Stimulated activated CD4-positive, alpha-beta T cell treated with anti-CD3 and anti-CD28 coated beads, Interleukin-1b, Interleukin-23, amount 100 ng/mL, for 1 hour (primary cell): ENCODE results near the gene PRM2.

Source experiments
- DNase-seq, 2 donors: peaks; one replicate each; pipeline ENCODE4 v3.0.0-alpha.2; 2020; ENCODE audit warnings: low read depth in 2 of 2

The PRM2 gene

DNA sequence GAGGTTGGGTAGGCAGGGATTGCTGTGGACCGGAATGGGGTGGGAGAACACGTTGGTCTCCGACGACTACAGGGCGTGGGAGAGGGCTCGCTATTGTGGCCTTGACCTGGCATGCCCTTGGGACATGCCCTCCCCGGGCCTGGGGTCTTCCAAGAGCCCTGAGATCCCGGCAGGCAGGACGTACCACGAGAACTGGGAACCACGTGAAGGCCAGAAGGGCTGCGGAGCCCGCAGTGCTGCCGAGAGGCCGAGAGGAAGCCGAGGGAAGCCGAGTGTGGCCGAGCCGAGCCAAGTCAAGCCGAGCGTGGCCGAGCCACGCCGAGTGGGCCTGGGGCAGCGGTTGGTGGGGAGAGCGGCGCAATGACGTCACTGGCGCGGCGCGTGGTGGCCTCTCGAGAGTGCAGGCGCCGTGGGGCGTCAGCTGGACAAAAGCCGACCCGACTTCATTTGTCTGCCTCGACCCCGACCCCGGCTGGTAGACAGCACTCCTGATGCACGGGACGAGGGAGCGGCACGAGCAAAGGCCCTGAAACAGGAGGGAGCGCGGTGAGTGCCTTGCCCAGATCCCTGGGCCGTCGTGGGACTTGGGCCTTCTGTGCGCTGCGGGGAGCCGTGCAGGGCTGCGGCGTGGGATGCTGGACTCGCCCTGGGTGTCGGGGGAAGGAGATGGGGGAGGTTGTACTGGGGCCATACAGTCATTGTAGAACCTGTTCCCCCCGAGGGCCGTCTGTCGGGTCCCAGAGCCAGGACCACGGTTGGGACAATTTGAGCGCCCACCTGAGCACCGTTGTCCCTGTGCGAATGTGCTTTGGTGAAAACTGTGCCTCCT, 26.8 kb downstream of the PRM2 start:
- no peak for DNase-seq

GRCh38 chr16:11248133-11248532, 28.1 kb downstream of the PRM2 start:
- DNase-seq, result no peak

- no peak for DNase-seq
Measured at GRCh38 chr16:11245988-11246387, 30.3 kb downstream of the PRM2 start.

DNA sequence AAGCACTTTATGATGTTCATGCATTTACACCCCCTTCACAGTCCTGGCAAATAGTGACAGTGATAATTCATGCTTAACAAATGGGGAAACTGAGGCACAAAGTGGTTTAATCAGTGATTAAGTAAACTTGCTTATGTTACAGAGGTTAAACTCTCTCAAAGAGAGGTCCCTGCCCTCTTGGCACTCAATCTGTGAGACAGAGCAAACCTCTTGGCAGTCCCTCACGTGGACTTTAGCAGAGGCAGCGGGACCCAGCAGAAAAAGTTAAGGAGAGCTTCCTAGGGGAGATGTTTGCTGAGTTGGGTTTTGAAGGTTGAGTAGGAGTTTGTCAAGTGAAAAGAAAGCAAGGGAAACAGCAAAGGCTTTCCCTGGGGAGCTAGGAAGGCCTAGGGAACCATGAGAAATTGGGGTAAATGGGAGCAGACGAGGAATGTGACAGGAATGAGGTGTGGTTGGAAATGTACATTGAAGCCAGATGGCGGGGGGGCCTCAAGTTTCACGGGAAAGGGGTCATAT, 31.0 kb downstream of the PRM2 start:
- no peak for DNase-seq

DNA sequence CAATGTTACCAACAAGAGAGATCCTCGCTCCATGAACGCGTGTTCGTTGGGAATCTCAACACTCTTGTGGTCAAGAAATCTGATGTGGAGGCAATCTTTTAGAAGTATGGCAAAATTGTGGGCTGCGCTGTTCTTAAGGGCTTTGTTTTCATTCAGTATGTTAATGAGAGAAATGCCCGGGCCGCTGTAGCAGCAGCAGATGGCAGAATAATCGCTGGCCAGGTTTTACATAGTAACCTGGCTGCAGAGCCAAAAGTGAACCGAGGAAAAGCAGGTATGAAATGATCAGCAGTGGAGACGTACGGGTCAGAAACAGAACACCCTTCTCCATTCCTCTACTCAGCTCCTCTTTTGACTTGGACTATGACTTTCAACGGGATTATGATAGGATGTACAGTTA, 33.6 kb downstream of the PRM2 start:
- no peak for DNase-seq

DNA sequence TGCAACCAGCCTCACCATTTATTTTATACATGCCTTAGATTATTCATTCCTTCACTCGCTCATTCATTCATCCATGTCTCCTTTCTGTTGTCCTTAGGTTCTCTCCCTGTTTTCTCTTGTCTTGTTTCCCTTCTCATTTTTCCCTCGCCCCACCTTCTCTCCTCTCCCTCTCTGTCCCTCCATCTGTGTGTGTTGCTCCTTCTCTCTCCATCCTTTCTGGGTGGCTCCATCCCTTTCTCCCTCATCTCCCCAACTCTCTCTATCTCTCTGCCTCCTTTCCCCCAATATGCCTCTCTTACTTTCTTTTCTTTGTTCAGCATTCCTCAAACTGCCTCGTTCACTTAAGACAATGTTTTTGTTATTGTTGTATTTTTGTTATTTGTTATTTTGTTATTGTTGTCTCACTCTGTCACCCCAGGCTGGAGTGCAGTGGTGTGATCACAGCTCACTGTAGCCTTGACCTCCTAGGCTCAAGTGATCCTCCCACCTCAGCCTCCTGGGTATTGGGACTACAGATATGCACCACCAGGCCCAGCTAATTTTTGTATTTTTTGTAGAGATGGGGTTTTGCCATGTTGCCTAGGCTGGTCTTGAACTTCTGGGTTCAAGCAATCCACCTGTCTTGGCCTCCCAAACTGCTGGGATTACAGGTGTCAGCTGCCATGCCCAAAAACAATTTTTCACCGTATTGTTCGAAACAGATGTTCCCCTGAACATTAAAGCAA, 34.6 kb downstream of the PRM2 start:
- no peak for DNase-seq

DNA sequence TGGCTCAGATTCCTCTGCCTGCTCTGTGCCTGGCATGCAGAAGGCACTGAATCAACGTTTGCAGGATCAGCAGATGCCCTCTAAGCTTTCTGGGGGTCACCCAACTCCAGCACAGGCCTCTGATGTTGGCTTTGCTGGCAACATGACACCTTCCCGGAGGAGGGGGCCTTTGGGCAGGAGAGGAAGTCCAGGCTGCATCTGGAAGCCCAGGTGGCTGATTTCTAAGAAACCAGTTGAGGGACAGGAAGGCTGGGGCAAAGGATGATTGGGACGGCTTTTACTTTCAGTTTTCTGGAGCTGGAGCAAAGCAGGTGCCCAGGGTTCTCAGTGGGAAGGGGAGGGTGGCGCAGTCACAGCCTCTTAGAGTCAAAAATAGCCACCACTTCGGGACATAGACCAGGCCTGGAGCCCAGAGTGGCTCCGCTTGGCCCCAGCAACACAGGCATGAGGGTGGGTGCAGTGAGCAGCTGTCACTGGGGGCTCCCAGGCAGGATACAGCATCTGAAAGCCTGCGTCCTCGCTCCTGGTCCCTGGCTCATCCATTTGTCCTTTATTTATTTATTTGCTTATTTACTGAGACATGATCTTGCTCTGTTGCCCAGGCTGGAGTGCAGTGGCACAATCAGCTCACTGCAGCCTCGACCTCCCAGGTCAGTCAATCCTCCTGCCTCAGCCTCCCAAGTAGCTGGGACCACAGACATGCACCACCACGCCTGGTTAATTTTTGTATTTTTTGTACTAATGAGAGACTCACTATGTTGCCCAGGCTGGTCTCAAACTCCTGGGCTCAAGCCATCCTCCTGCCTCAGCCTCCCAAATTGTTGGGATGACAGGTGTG, 35.4 kb downstream of the PRM2 start:
- no peak for DNase-seq

DNA sequence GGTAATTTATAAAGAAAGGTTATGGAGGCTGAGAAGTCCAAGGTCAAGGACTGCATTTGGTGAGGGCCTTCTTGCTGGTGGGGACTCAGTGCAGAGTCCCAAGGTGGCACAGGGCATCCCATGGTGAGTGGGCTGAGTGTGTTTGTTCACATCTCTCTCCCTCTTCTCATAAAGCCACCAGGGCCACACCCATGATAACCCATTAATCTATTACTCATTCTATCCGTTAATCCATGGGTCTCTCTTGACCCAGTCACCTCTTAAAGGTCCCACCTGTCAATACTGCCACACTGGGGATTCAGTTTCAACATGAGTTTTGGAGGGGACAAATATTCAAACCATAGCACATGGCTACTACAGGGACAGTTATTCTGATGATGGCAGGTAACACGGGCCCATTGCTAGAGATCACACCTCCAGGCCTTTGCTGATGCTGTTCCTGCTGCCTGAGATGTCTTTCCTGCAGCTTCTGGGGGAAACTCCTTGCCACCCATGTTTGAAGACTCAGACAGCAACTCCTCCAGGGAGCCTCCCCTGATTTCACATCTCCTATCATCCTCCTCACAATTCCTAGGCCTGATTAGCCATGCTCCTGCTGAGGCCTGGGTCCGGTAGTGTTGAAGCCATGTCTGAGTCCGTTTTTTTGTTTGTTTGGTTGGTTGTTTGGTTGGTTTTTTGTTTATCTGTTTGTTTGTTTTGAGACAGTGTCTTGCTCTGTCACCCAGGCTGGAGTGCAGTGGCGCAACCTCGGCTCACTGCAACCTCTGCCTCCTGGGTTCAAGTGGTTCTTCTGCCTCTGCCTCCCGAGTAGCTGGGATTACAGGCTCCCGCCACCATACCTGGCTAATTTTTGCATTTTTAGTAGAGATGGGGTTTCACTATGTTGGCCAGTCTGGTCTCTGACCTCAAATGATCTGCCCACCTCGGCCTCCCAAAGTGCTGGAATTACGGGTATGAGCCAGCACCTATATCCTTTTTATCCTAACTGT, 36.3 kb downstream of the PRM2 start:
- no peak for DNase-seq

DNA sequence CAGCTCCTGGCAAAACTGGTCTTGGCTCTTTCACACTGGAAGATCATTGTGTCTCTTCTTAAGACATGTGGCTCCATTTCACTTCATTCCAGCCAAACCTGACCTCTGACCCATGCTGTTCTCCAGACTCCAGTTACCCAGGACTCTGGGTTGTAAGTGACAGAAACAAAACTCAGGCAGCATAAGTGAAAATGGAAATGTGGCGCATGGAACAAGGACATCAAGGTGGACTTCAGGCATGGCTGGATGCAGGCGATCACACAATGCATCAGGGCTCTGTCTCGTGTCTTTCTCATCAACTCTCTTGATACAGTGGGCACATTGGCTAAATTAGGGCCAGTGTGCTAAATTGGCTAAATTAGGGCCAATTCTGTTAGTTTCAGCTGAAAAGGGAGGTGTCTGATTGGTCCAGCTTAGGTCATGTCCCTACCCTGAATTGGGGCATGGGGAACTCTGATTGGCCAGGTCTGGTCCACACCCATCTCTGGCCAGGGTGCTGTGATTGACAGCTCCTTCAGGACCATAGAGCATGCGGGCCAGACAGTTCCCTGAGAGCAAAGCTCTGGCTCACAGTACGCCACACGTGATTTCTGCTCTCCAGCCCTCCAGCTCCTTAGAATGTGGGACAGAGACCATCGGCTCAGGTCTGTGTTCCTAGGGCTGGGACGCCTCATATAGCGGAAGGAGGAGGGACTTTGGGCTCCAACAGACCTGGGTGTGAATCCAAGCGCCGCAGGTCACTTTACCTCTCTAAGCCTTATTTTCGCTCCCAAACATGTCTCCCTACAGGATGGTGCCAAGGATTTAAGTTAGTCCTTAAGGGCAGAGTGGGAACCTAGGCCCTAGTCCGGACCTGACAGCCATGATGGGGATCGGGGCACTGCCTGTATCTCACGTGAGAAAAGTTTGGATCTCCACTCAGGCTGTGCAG, 37.7 kb downstream of the PRM2 start:
- no peak for DNase-seq

DNA sequence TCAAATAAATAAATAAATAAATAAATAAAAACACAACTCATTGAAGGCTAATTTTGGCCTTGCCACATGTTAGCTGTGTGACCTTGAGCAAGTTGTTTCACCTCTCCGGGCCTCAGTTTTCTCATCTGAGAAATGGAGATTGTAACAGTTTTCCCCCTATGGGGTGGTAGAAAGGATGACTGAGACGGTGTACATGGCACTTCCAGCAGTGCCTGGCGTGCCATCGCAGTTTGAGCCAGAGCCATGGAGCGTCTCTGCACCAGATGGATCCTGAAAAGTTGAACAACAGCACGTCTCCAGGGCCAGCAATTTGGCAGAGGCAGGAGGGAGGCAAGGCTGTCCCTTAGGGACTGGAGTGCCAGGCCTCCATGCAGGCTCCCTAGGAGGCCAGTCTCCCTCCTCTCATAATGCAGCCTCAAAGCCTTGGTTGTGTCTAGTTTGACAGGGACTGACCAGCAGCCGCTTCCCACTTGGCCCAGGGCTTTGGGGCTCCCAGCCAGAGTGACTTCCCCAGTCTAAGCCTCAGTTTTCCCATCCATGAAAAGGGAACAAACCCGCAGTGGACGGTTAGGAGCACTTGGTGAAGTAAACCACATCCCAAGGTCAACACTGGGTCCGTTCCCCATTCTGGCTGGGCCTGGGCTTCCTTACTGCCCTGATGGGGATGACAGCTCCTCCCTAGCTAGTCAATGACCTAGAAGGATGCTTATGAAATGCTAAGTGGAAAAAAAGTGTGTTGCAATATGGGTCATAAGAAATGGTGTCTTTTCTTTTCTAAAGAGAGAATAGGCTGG, 39.6 kb downstream of the PRM2 start:
- no peak for DNase-seq

DNA sequence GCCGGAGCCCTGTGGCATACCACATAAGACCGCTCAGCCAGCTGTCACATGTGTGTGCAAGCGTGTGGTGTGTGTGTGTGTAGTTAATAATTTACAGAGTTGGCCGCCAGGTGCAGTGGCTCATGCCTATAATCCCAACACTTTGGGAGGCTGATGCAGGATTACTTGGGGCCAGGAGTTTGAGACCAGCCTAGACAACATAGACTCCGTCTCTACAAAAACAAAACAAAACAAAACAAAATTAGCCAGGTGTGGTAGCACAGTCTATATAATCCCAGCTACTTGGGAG, 40.6 kb downstream of the PRM2 start:
- no peak for DNase-seq

DNA sequence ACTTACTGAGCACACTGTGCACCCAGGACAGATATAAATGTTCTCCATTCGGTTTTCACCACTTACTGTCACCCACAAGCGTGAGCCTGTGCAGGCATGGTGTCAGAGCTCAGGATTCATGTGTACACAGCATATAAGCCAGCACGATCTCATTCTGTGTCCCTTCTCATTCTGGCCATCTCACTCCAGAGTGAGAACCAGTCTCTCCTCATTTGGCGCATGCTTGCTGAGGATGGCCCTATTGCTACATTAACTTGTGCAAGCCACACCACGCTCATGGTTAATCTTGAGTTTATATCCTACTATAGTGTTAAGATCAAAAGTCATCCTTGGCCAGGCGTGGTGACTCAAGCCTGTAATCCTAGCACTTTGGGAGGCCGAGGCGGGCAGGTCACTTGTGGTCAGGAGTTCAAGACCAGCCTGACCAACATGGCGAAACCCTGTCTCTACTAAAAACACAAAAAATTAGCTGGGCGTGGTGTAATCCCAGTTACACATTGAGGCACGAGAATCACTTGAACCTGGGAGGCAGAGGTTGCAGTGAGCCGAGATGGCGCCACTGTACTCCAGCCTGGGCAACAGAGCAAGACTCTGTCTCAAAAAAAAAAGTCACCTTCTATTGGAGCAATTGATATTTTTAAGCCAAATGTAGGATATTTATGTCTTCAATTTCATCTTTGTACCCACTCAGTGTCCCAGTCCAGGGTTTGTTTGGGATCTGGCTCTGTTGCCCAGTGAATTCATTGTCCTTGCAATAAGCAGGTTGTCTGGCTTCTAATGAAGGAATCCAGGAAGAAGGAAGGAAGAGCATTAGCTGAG, 41.2 kb downstream of the PRM2 start:
- DNase-seq, result no peak

DNA sequence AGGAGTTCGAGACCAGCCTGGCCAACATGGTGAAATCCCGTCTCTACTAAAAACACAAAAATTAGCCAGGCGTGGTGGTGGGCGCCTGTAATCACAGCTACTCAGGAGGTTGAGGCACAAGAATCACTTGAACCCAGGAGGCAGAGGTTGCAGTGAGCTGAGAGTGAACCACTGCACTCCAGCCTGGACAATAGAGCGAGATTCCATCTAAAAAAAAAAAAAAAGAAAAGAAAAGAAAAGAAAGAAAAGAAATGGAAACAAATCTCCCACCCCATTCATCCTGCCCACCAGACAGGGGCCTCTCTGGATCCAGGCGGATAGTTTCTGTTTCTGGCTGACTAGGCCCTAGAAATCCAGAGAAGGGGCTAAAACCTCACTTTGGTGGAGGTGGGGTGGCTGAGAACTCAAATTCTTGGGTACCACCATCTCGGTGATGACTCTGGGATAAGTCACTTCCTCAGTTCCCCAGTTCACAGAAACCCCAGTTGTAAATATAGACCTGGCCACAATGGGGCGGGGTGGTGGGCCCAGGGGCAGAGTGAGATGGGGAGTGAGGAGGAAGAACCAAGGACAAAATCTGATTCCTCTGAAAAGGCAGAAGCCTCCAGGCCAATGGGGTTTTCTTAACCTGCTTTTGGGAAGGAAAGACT, 42.4 kb downstream of the PRM2 start:
- DNase-seq, result no peak

GRCh38 chr16:11232852-11233726, 43.2 kb downstream of the PRM2 start:
- DNase-seq, result peak in 1 of 2 donors; percentile 66

DNA sequence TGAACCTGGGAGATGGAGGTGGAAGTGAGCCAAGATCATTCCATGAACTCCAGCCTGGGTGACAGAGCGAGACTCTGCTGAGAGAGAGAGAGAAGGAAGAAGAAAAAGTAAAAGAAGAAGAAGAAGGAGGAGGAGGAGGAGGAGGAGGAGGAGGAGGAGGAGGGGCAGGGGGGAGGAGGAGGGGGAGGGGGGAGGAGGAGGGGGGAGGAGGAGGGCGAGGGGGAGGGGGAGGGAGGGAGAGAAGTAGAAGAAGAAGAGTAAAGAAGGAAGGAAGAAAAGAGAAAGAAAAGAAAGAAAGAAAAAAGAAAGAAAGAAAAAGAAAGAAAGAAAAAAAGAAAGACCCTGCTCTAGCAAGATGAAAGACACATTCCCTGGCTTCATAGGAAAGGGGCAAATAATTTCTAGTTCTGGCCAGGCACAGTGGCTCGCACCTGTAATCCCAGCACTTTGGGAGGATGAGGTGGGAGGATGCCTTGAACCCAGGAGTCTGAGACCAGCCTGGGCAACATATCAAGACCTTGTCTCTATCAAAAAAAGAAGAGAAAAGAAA, 43.9 kb downstream of the PRM2 start:
- no peak for DNase-seq

DNA sequence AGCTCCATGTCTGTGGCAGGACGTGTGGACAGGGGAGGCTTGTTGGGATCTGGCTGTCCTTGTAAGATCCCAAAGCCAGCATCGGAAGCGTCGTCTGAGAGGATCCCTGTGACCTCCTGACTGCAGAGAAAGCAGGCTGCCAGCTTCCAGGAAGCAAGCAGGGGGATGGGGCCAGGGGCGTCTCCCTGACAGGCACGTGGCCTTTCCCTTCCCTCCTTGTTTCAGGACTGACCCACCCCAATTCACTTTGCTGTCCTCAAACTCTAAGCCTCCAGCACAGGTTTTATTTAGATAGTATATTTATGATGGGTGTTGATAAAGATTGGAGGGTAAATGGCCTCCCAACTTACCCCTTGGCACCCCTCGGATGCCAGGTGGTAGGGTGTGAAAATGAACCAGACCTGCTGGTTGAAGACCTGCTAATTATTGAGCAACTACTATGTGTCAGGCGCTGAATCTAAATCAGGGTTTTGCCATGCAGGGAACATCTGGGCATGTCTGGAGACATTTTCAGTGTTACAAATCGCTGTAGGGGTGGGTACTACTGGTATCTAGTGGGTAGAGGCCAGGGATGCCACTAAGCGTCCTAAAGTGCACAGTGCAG, 44.8 kb downstream of the PRM2 start:
- no peak for DNase-seq
